ENCODE data around the gene IFFO2. TPM values are rescaled to one million over a fixed set of nuclear protein-coding genes. Genes with fewer than 3 reads are reported as not detected.

The IFFO2 gene
- total RNA-seq, 4 donors from 2014 or later, result 5.0 to 145 (median 13.6) TPM

DNA sequence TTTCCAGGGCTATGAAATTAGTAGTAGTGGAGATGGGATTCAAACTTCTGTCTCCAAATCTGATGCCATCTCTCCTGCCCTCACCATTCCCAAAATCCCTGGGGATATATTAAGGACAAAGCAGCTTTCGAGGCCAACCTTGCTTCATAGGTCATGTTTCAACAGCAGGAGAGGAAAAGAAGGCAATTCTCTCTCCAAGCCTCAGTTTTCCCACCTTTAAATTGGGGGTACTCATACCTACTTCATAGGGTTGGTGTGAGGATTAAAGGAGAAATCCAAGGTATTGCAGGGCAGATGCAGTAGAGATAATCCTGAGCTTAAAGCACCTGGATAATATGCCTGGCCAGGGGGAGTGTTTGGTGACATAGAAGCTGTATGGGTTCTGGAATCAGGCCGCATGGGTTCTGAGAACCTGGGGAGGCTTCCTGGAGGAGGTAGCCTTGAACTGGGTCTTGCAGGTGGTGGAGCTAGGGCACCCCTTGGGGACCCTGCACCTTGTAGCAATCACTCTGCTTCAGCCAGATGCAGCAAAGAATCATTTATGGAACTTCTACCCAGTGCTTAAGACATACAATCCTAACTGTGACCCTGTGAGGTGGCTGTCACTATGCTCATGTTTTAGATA lies 10.7 kb upstream of the IFFO2 start:
- no peaks in the 10 kb centered on the region for H3K27me3 ChIP-seq
- H3K9me3 ChIP-seq, result no peaks in the 10 kb centered on the region
- no peak for DNase-seq
- H3K36me3 ChIP-seq, result no peaks in the 10 kb centered on the region
- H3K4me3 ChIP-seq, result no peak overlapping the region
- WGBS, 2 donors (ENCODE audit: low coverage in 1 of 2), result 83 to 84% methylated on average over 1 to 2 of the region's 2 CpGs
- in situ Hi-C loops (cut with MboI; ENCODE audit: low pct_ligation_motif_present in 1 of 4, low pct_unique_long_range_greater_than_20kb in 1 of 4, low sequenced_read_pairs in 3 of 4) (no loop called here), intact Hi-C loops (cut with DNase I; ENCODE audit: low total_unique reads) (no loop called here)
- peaks cover 0 to 7% (median 6%) of the 10 kb centered on the region in 4 donors for H3K4me1 ChIP-seq
- TF ChIP-seq POLR2AphosphoS5 (IDR thresholded peaks at IDR 0.05), result no peak
- TF ChIP-seq, protein P1, sequence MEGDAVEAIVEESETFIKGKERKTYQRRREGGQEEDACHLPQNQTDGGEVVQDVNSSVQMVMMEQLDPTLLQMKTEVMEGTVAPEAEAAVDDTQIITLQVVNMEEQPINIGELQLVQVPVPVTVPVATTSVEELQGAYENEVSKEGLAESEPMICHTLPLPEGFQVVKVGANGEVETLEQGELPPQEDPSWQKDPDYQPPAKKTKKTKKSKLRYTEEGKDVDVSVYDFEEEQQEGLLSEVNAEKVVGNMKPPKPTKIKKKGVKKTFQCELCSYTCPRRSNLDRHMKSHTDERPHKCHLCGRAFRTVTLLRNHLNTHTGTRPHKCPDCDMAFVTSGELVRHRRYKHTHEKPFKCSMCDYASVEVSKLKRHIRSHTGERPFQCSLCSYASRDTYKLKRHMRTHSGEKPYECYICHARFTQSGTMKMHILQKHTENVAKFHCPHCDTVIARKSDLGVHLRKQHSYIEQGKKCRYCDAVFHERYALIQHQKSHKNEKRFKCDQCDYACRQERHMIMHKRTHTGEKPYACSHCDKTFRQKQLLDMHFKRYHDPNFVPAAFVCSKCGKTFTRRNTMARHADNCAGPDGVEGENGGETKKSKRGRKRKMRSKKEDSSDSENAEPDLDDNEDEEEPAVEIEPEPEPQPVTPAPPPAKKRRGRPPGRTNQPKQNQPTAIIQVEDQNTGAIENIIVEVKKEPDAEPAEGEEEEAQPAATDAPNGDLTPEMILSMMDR (IDR thresholded peaks at IDR 0.05), result no peak
- no peak for TF ChIP-seq EP300 (IDR thresholded peaks at IDR 0.05; ENCODE audit: low read depth)
- TF ChIP-seq POLR2A (IDR thresholded peaks at IDR 0.05), result no peak
- H3K27ac ChIP-seq, result no peak overlapping the region

DNA sequence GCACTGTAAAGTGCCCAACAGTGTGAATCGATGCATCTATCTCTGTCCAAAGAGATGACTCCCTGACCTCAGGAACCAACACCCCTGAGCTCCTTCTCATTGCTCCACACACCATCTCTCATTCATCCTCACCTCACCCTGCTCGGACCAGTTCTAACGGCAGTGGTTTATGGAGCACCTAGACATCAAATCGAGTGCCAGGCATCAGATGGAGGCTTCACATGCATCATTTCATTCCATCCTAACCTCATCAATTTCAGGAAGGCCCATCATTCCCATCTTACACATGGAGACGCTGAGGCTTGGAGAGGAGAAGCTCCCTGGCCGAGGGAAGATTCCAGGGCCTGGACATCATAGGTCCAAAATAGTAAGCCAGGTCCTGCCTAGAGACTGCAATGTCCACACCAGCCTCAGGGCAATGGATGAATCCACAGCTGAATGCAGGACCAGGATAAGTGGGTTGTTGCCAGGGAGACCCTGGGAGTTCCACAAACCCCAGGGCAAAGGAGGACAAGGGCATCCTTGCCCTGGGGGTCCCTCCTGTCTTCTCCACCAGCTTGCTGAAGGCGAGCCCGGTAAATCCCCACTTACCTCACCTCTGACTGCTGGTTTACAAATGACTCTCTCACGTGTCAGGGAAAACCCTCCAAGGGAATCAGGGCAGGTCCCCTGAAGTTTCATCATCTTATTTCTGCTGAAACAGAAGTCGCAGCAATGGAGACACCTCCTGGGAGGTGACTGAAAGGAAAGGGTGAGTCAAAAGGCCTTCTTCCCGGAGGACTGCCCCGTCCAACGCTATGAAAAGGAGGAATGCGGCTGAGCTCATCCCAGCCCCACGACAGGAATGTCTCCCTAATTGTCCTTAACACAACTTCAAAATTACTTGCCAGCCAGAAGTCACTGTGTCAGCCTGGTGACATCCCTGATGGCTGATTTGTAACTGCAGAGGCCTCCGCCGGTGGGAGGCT lies 9.0 kb upstream of the IFFO2 start:
- no peaks in the 10 kb centered on the region for H3K9me3 ChIP-seq
- intact Hi-C loops (cut with DNase I; ENCODE audit: low total_unique reads) (no loop called here), in situ Hi-C loops (cut with MboI; ENCODE audit: low pct_ligation_motif_present in 1 of 4, low pct_unique_long_range_greater_than_20kb in 1 of 4, low sequenced_read_pairs in 3 of 4) (no loop called here)
- TF ChIP-seq, protein P1 (IDR thresholded peaks at IDR 0.05), result no peak
- TF ChIP-seq POLR2AphosphoS5 (IDR thresholded peaks at IDR 0.05) (no peak), POLR2A (IDR thresholded peaks at IDR 0.05) (no peak), EP300 (IDR thresholded peaks at IDR 0.05; ENCODE audit: low read depth) (no peak)
- H3K36me3 ChIP-seq, result no peaks in the 10 kb centered on the region
- H3K4me3 ChIP-seq, result no peak overlapping the region
- H3K27me3 ChIP-seq, result no peaks in the 10 kb centered on the region
- H3K27ac ChIP-seq, result no peak overlapping the region
- no peak for DNase-seq
- H3K4me1 ChIP-seq, result peaks cover 3 to 13% (median 9%) of the 10 kb centered on the region in 4 donors
- WGBS, 2 donors (ENCODE audit: low coverage in 1 of 2), result 75% methylated on average over 17 of the region's 17 CpGs; no CpG with 5 or more reads in 1 of the 2 donors

DNA sequence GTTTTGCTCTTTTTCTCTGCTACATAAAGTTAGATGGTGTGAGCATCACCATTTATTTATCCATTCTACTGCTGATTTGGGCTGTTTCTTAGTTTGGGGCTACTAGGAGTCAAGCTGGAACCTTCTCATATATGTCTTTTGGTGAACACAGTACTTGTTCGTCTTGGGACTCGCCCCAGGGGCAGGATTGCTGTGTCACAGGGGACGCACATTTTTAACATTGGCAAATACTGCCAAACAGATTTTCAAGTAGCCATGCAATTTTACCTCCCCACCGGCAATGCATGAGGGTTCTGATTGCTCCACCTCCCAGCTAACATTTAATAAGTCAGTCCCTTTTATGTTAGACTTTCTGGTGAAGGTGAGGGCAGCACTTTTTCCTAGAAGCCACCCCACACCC lies 7.5 kb upstream of the IFFO2 start:
- no peaks in the 10 kb centered on the region for H3K36me3 ChIP-seq
- no peak for DNase-seq
- TF ChIP-seq EP300 (IDR thresholded peaks at IDR 0.05; ENCODE audit: low read depth) (no peak), POLR2AphosphoS5 (IDR thresholded peaks at IDR 0.05) (no peak), POLR2A (IDR thresholded peaks at IDR 0.05) (no peak)
- TF ChIP-seq, protein P1 (IDR thresholded peaks at IDR 0.05), result no peak
- no peak overlapping the region for H3K27ac ChIP-seq
- no peaks in the 10 kb centered on the region for H3K9me3 ChIP-seq
- no peaks in the 10 kb centered on the region for H3K27me3 ChIP-seq
- peaks cover 3 to 13% (median 9%) of the 10 kb centered on the region in 4 donors for H3K4me1 ChIP-seq
- no peak overlapping the region for H3K4me3 ChIP-seq
- intact Hi-C loops (cut with DNase I; ENCODE audit: low total_unique reads), result no loop called here
- in situ Hi-C loops (cut with MboI; ENCODE audit: low pct_ligation_motif_present in 1 of 4, low pct_unique_long_range_greater_than_20kb in 1 of 4, low sequenced_read_pairs in 3 of 4), result no loop called here
- WGBS, 2 donors (ENCODE audit: low coverage in 1 of 2), result 94 to 100% methylated on average over 3 to 4 of the region's 4 CpGs

Data from transverse colon (tissue), 4 donors.